ENCODE data around the gene KLRC1. TPM values are rescaled to one million over a fixed set of nuclear protein-coding genes. Genes with fewer than 3 reads are reported as not detected.
"Not testable (repeated sequence)": the region's sequence is repeated elsewhere in the genome, so short reads cannot be mapped to it uniquely, and the experiment has no call there.

Gene KLRC1
- total RNA-seq (ENCODE audit: unreplicated experiment) = not detected
- long read RNA-seq = 0 reads

DNA sequence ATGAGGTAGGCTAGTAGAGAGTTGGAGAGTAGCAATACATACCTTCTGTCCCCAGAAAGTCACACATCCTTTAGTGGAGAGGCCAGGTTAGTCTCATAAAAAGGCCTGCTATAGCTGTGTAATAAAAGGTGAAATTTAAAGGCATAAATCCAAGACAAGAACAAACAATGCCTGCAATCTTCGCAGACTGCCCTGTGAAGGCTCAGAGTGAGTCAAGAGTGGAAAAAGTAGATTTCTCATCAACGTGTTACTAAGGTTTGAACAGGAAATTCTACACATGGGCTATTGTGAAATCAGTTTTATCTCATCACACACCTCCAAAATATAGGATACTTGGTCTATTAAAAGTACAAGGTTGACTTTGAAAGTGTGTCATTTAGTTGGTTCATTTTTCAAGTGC, at the start of gene KLRC1:
TSS of gene KLRC1 (minus strand) at position 222 of the 400 bp plus-strand sequence. CDS start 2,221 bp downstream, outside the sequence.
- H3K27ac Mint-ChIP-seq (ENCODE audit: unreplicated experiment) = no peak within 1 kb of the TSS
- H3K36me3 Mint-ChIP-seq (ENCODE audit: unreplicated experiment) = peaks cover 11% of the 10 kb centered on the region
- H3K4me1 Mint-ChIP-seq (ENCODE audit: low read depth, unreplicated experiment) = no peaks in the 10 kb centered on the region
- no peak within 1 kb of the TSS for H3K4me3 Mint-ChIP-seq (ENCODE audit: unreplicated experiment)
- peaks cover 6% of the 10 kb centered on the region for H3K9me3 Mint-ChIP-seq (ENCODE audit: unreplicated experiment)
- TF ChIP-seq, protein P1, sequence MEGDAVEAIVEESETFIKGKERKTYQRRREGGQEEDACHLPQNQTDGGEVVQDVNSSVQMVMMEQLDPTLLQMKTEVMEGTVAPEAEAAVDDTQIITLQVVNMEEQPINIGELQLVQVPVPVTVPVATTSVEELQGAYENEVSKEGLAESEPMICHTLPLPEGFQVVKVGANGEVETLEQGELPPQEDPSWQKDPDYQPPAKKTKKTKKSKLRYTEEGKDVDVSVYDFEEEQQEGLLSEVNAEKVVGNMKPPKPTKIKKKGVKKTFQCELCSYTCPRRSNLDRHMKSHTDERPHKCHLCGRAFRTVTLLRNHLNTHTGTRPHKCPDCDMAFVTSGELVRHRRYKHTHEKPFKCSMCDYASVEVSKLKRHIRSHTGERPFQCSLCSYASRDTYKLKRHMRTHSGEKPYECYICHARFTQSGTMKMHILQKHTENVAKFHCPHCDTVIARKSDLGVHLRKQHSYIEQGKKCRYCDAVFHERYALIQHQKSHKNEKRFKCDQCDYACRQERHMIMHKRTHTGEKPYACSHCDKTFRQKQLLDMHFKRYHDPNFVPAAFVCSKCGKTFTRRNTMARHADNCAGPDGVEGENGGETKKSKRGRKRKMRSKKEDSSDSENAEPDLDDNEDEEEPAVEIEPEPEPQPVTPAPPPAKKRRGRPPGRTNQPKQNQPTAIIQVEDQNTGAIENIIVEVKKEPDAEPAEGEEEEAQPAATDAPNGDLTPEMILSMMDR (IDR thresholded peaks at IDR 0.05; ENCODE audit: partially characterized antibody, unreplicated experiment) = no peak
- no peak for DNase-seq
- H3K27me3 Mint-ChIP-seq (ENCODE audit: unreplicated experiment) = no peaks in the 10 kb centered on the region

DNA sequence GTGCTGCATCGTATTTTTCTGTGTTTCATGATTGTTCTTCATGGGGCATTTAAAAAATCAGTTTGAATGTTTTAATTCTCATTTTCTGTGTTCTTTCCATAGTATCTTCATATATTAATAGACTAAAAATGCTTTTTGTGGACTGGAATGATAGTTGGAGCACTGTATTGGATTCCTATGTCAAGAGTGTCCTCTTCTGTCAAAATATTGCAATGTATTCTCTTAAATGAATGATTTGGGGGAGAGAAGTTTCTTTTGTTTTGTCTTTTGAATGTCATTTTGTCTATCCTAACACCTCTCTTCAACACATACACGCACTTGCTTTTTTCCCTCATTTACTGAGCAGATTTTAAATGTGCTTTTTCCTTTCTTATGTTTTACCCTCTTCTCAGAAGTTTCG, 47.9 kb upstream of the KLRC1 start:
- H3K27ac Mint-ChIP-seq (ENCODE audit: unreplicated experiment) = no peak overlapping the region
- TF ChIP-seq, protein P1 (IDR thresholded peaks at IDR 0.05; ENCODE audit: partially characterized antibody, unreplicated experiment) = no peak

DNA sequence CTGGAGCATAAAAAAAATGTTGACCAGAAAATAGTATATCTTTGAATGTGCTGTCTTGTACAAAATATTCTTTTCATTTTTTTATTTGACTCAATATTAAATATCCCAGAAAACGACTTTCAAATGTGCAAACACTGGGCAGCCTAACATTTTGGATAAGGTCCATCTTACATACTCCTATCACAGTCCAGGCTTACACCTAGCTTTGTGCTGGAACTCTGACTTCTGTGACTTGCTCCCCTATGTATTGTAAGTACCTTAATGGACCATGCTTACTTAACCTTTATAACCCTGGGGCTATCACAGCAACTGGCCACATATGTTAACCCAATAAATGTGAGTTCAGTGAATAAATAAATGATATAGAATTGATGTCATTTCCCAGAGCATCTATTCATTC, 44.9 kb upstream of the KLRC1 start:
- Mint-ChIP-seq H3K27me3 (ENCODE audit: unreplicated experiment) (no peaks in the 10 kb centered on the region), H3K4me3 (ENCODE audit: unreplicated experiment) (no peak overlapping the region), H3K4me1 (ENCODE audit: low read depth, unreplicated experiment) (no peaks in the 10 kb centered on the region), H3K9me3 (ENCODE audit: unreplicated experiment) (no peaks in the 10 kb centered on the region), H3K36me3 (ENCODE audit: unreplicated experiment) (no peaks in the 10 kb centered on the region), H3K27ac (ENCODE audit: unreplicated experiment) (no peak overlapping the region)
- no peak for DNase-seq
- TF ChIP-seq, protein P1 (IDR thresholded peaks at IDR 0.05; ENCODE audit: partially characterized antibody, unreplicated experiment) = no peak

More for the DNA sequence above, 47.9 kb upstream of the KLRC1 start:
- H3K36me3 Mint-ChIP-seq (ENCODE audit: unreplicated experiment) = no peaks in the 10 kb centered on the region
- no peak overlapping the region for H3K4me3 Mint-ChIP-seq (ENCODE audit: unreplicated experiment)
- no peaks in the 10 kb centered on the region for H3K4me1 Mint-ChIP-seq (ENCODE audit: low read depth, unreplicated experiment)
- no peaks in the 10 kb centered on the region for H3K27me3 Mint-ChIP-seq (ENCODE audit: unreplicated experiment)
- no peak for DNase-seq
- H3K9me3 Mint-ChIP-seq (ENCODE audit: unreplicated experiment) = no peaks in the 10 kb centered on the region

DNA sequence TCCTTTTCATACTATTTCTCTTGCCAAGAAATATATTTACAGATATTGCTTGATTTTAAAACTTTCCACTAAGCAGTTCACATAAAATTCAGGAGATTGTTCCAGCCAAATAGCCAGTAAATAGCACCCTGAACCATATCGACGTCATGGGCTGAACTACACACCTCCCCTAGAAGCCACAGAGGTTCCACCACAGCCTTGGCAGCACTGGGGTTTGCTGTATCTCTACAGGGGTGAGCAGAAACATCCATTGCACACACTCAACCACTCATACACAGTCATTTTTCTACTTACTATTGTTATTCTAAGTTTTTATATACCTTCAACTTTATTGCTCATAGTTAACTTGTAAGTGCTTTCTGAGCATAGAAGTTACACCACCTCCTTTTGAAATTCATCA, 44.4 kb upstream of the KLRC1 start:
- no peaks in the 10 kb centered on the region for H3K27me3 Mint-ChIP-seq (ENCODE audit: unreplicated experiment)
- no peak overlapping the region for H3K4me3 Mint-ChIP-seq (ENCODE audit: unreplicated experiment)
- H3K4me1 Mint-ChIP-seq (ENCODE audit: low read depth, unreplicated experiment) = no peaks in the 10 kb centered on the region
- H3K36me3 Mint-ChIP-seq (ENCODE audit: unreplicated experiment) = no peaks in the 10 kb centered on the region
- DNase-seq = no peak
- TF ChIP-seq, protein P1 (IDR thresholded peaks at IDR 0.05; ENCODE audit: partially characterized antibody, unreplicated experiment) = no peak
- H3K27ac Mint-ChIP-seq (ENCODE audit: unreplicated experiment) = no peak overlapping the region
- no peaks in the 10 kb centered on the region for H3K9me3 Mint-ChIP-seq (ENCODE audit: unreplicated experiment)

DNA sequence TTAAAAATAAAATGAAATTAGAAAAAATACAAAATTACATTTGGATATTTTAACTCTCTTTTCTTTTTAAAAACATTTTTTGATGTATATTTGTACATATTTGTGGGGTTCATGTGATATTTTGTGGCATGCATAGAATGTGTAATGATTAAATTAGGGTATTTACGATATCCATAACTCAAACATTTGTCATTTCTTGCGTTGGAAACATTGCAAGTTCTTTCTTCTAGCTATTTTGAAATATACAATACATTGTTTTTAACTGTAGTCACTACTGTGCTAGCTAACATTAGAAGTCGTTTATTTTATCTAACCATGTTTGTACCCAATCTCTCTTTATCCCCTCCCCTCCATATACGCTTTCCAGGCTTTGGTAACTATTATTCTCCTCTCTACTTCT, 38.6 kb upstream of the KLRC1 start:
- TF ChIP-seq, protein P1 (IDR thresholded peaks at IDR 0.05; ENCODE audit: partially characterized antibody, unreplicated experiment) = no peak
- H3K4me3 Mint-ChIP-seq (ENCODE audit: unreplicated experiment) = no peak overlapping the region
- DNase-seq = no peak
- no peaks in the 10 kb centered on the region for H3K9me3 Mint-ChIP-seq (ENCODE audit: unreplicated experiment)
- H3K36me3 Mint-ChIP-seq (ENCODE audit: unreplicated experiment) = no peaks in the 10 kb centered on the region
- H3K27me3 Mint-ChIP-seq (ENCODE audit: unreplicated experiment) = no peaks in the 10 kb centered on the region
- H3K4me1 Mint-ChIP-seq (ENCODE audit: low read depth, unreplicated experiment) = no peaks in the 10 kb centered on the region
- no peak overlapping the region for H3K27ac Mint-ChIP-seq (ENCODE audit: unreplicated experiment)

DNA sequence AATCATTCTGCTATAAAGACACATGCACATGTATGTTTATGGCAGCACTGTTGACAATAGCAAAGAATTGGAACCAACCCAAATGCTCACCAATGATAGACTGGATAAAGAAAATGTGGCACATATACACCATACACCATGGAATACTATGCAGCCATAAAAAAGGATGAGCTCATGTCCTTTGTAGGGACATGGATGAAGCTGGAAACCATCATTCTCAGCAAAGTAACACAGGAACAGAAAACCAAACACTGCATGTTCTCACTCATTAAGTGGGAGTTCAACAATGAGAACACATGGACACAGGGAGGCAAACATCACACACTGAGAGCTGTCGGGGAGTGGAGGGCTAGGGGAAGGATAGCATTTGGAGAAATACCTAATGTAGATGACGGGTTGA, 34.2 kb upstream of the KLRC1 start:
- H3K4me1 Mint-ChIP-seq (ENCODE audit: low read depth, unreplicated experiment); H3K27ac Mint-ChIP-seq (ENCODE audit: unreplicated experiment): not testable (repeated sequence)

DNA sequence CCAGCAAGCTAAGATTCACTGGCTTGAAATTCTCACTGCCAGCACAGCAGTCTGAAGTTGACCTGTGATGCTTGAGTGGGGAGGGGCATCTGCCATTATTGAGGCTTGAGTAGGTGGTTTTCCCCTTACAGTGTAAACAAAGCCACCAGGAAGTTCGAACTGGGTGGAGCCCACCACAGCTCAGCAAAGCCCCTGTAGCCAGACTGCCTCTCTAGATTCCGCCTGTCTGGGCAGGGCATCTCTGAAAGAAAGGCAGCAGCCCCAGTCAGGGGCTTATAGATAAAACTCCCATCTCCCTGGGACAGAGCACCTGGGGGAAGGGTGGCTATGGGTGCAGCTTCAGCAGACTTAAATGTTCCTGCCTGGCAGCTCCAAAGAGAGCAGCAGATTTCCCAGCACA, 28.7 kb upstream of the KLRC1 start:
- not testable (repeated sequence) for H3K27ac Mint-ChIP-seq (ENCODE audit: unreplicated experiment); DNase-seq; H3K27me3 Mint-ChIP-seq (ENCODE audit: unreplicated experiment); H3K4me3 Mint-ChIP-seq (ENCODE audit: unreplicated experiment); H3K9me3 Mint-ChIP-seq (ENCODE audit: unreplicated experiment); H3K4me1 Mint-ChIP-seq (ENCODE audit: low read depth, unreplicated experiment); H3K36me3 Mint-ChIP-seq (ENCODE audit: unreplicated experiment)

More for the DNA sequence above, 34.2 kb upstream of the KLRC1 start:
- not testable (repeated sequence) for H3K36me3 Mint-ChIP-seq (ENCODE audit: unreplicated experiment); H3K27me3 Mint-ChIP-seq (ENCODE audit: unreplicated experiment); H3K9me3 Mint-ChIP-seq (ENCODE audit: unreplicated experiment); H3K4me3 Mint-ChIP-seq (ENCODE audit: unreplicated experiment); DNase-seq

DNA sequence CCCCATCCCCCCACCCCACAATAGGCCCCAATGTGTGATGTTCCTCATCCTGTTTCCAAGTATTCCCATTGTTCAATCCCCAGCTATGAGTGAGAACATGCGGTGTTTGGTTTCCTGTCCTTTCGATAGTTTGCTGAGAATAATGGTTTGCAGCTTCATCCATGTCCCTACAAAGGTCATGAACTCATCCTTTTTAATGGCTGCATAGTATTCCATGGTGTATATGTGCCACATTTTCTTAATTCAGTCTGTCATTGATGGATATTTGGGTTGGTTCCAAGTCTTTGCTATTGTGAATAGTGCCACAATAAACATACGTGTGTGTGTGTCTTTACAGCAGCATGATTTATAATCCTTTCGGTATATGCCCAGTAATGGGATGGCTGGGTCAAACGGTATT, 19.6 kb upstream of the KLRC1 start:
- not testable (repeated sequence) for H3K27ac Mint-ChIP-seq (ENCODE audit: unreplicated experiment); H3K27me3 Mint-ChIP-seq (ENCODE audit: unreplicated experiment); DNase-seq; H3K4me3 Mint-ChIP-seq (ENCODE audit: unreplicated experiment); H3K9me3 Mint-ChIP-seq (ENCODE audit: unreplicated experiment); H3K4me1 Mint-ChIP-seq (ENCODE audit: low read depth, unreplicated experiment); H3K36me3 Mint-ChIP-seq (ENCODE audit: unreplicated experiment)

Data from glutamatergic neuron (in vitro differentiated cells).